Measurements from ENCODE around the gene ARHGAP23.

Gene ARHGAP23

GRCh38 chr17:38434178-38434665 is 6.0 kb downstream of the ARHGAP23 start:
- TF ChIP-seq TAF1 (IDR thresholded peaks at IDR 0.05; ENCODE audit: borderline replicate concordance, insufficient read depth, low read length) = no peak
- TF ChIP-seq POLR2AphosphoS5 (IDR thresholded peaks at IDR 0.05; ENCODE audit: low read depth, low read length) = no peak
- TF ChIP-seq SIN3A (IDR thresholded peaks at IDR 0.05; ENCODE audit: borderline replicate concordance, insufficient read depth, low read length) = no peak
- TF ChIP-seq, protein P1, sequence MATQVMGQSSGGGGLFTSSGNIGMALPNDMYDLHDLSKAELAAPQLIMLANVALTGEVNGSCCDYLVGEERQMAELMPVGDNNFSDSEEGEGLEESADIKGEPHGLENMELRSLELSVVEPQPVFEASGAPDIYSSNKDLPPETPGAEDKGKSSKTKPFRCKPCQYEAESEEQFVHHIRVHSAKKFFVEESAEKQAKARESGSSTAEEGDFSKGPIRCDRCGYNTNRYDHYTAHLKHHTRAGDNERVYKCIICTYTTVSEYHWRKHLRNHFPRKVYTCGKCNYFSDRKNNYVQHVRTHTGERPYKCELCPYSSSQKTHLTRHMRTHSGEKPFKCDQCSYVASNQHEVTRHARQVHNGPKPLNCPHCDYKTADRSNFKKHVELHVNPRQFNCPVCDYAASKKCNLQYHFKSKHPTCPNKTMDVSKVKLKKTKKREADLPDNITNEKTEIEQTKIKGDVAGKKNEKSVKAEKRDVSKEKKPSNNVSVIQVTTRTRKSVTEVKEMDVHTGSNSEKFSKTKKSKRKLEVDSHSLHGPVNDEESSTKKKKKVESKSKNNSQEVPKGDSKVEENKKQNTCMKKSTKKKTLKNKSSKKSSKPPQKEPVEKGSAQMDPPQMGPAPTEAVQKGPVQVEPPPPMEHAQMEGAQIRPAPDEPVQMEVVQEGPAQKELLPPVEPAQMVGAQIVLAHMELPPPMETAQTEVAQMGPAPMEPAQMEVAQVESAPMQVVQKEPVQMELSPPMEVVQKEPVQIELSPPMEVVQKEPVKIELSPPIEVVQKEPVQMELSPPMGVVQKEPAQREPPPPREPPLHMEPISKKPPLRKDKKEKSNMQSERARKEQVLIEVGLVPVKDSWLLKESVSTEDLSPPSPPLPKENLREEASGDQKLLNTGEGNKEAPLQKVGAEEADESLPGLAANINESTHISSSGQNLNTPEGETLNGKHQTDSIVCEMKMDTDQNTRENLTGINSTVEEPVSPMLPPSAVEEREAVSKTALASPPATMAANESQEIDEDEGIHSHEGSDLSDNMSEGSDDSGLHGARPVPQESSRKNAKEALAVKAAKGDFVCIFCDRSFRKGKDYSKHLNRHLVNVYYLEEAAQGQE (IDR thresholded peaks at IDR 0.05; ENCODE audit: insufficient read depth in 1 of 2, low read depth in 2 of 2, low read length in 2 of 2) = no peak
- TF ChIP-seq FOXP2 (optimal IDR thresholded peaks at IDR 0.05; ENCODE audit: borderline replicate concordance, extremely low read depth, extremely low read length, insufficient read depth) = no peak

- TF ChIP-seq, protein P1 (IDR thresholded peaks at IDR 0.05; ENCODE audit: insufficient read depth in 1 of 2, low read depth in 2 of 2, low read length in 2 of 2) = no peak
- TF ChIP-seq POLR2AphosphoS5 (IDR thresholded peaks at IDR 0.05; ENCODE audit: low read depth, low read length) = no peak
- no peak for TF ChIP-seq FOXP2 (optimal IDR thresholded peaks at IDR 0.05; ENCODE audit: borderline replicate concordance, extremely low read depth, extremely low read length, insufficient read depth)
- TF ChIP-seq TAF1 (IDR thresholded peaks at IDR 0.05; ENCODE audit: borderline replicate concordance, insufficient read depth, low read length) = no peak
- no peak for TF ChIP-seq SIN3A (IDR thresholded peaks at IDR 0.05; ENCODE audit: borderline replicate concordance, insufficient read depth, low read length)
Observed at GRCh38 chr17:38435795-38436194, 7.5 kb downstream of the ARHGAP23 start.

DNA sequence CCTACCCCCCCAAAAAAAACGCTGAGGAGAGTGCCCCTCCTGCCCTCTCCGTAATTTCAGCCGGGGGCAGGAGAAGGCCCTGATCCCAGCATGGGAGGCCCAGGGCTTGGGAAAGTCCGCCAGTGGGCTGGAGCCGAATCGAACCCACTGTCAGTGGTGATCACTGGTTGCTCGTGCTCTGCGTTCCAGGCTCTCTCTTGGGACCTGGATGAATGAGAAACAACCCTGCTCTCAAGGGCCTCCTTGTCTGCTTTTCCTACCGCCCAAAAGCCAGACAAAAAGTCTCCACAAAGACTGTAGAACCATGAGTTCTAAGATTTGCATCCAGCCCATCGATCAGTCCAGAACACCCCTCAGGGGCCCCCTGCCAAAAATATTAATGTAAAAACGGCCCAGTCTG is 8.1 kb downstream of the ARHGAP23 start:
- no peak for TF ChIP-seq POLR2AphosphoS5 (IDR thresholded peaks at IDR 0.05; ENCODE audit: low read depth, low read length)
- TF ChIP-seq FOXP2 (optimal IDR thresholded peaks at IDR 0.05; ENCODE audit: borderline replicate concordance, extremely low read depth, extremely low read length, insufficient read depth) = no peak
- no peak for TF ChIP-seq SIN3A (IDR thresholded peaks at IDR 0.05; ENCODE audit: borderline replicate concordance, insufficient read depth, low read length)
- TF ChIP-seq, protein P1 (IDR thresholded peaks at IDR 0.05; ENCODE audit: insufficient read depth in 1 of 2, low read depth in 2 of 2, low read length in 2 of 2) = no peak
- no peak for TF ChIP-seq TAF1 (IDR thresholded peaks at IDR 0.05; ENCODE audit: borderline replicate concordance, insufficient read depth, low read length)

- TF ChIP-seq SIN3A (IDR thresholded peaks at IDR 0.05; ENCODE audit: borderline replicate concordance, insufficient read depth, low read length) (no peak), TAF1 (IDR thresholded peaks at IDR 0.05; ENCODE audit: borderline replicate concordance, insufficient read depth, low read length) (no peak), POLR2AphosphoS5 (IDR thresholded peaks at IDR 0.05; ENCODE audit: low read depth, low read length) (no peak)
- TF ChIP-seq, protein P1 (IDR thresholded peaks at IDR 0.05; ENCODE audit: insufficient read depth in 1 of 2, low read depth in 2 of 2, low read length in 2 of 2) = no peak
Observed at GRCh38 chr17:38439436-38439835, 11.2 kb downstream of the ARHGAP23 start.
